ENCODE measurements around the gene SORCS2. TPM values are rescaled to one million over a fixed set of nuclear protein-coding genes. Genes with fewer than 3 reads are reported as not detected.

SORCS2 gene
- total RNA-seq, 6 donors from 2014 or later: 2.2 to 28.3 (median 7.2) TPM

- ATAC-seq (ENCODE audit: low FRiP score in 2 of 2): no peak
- peak in 1 of 2 donors; percentile 6 for DNase-seq
Observed at GRCh38 chr4:7418131-7418943, 226.0 kb downstream of the SORCS2 start.

GRCh38 chr4:7419961-7420660, 227.8 kb downstream of the SORCS2 start:
- Histone ChIP-seq H3K4me1 (peaks cover 0 to 8% (median 0%) of the 10 kb centered on the region in 4 donors), H3K9me3 (no peaks in the 10 kb centered on the region), H3K27ac (no peak overlapping the region), H3K36me3 (no peaks in the 10 kb centered on the region), H3K27me3 (no peaks in the 10 kb centered on the region), H3K4me3 (no peak overlapping the region)
- ATAC-seq (ENCODE audit: low FRiP score in 2 of 2) (no peak), DNase-seq (peak in 1 of 2 donors; percentile 15)
- WGBS, 2 donors: 60% methylated on average over 1 to 4 of the region's 4 CpGs
- no peak for TF ChIP-seq POLR2A (IDR thresholded peaks at IDR 0.05)
- no peak for TF ChIP-seq EP300 (IDR thresholded peaks at IDR 0.05)
- TF ChIP-seq CTCF (IDR thresholded peaks at IDR 0.05): no peak
- TF ChIP-seq POLR2AphosphoS5 (IDR thresholded peaks at IDR 0.05): no peak

More at GRCh38 chr4:7418131-7418943, 226.0 kb downstream of the SORCS2 start:
- H3K36me3 ChIP-seq: no peaks in the 10 kb centered on the region
- no peak overlapping the region for H3K4me3 ChIP-seq
- no peaks in the 10 kb centered on the region for H3K27me3 ChIP-seq
- H3K4me1 ChIP-seq: peaks cover 0 to 8% (median 0%) of the 10 kb centered on the region in 4 donors
- WGBS, 2 donors: 83% methylated on average over 15 of the region's 15 CpGs
- H3K27ac ChIP-seq: no peak overlapping the region
- no peaks in the 10 kb centered on the region for H3K9me3 ChIP-seq
- no peak for TF ChIP-seq POLR2A (IDR thresholded peaks at IDR 0.05)
- TF ChIP-seq EP300 (IDR thresholded peaks at IDR 0.05): no peak
- TF ChIP-seq CTCF (IDR thresholded peaks at IDR 0.05): no peak
- TF ChIP-seq POLR2AphosphoS5 (IDR thresholded peaks at IDR 0.05): no peak

- H3K36me3 ChIP-seq: no peaks in the 10 kb centered on the region
- no peak for TF ChIP-seq POLR2AphosphoS5 (IDR thresholded peaks at IDR 0.05)
- TF ChIP-seq EP300 (IDR thresholded peaks at IDR 0.05): no peak
- H3K9me3 ChIP-seq: no peaks in the 10 kb centered on the region
- no peaks in the 10 kb centered on the region for H3K27me3 ChIP-seq
- DNase-seq: peak; percentile 63 to 79
- H3K27ac ChIP-seq: no peak overlapping the region
- 70 to 75% methylated on average over 10 to 14 of the region's 14 CpGs for whole genome bisulfite sequencing, 2 donors
- H3K4me3 ChIP-seq: no peak overlapping the region
- peak in 1 of 2 donors; percentile 3 for ATAC-seq (ENCODE audit: low FRiP score in 2 of 2)
- H3K4me1 ChIP-seq: peaks cover 0 to 8% (median 0%) of the 10 kb centered on the region in 4 donors
Observed at GRCh38 chr4:7420661-7421040, 228.3 kb downstream of the SORCS2 start.

- 82 to 84% methylated on average over 17 to 24 of the region's 24 CpGs for WGBS, 2 donors
- DNase-seq: peak; percentile 15 to 56
- H3K4me1 ChIP-seq: peaks cover 0 to 8% (median 0%) of the 10 kb centered on the region in 4 donors
Observed at GRCh38 chr4:7421356-7422150, 229.2 kb downstream of the SORCS2 start.

More at GRCh38 chr4:7421356-7422150, 229.2 kb downstream of the SORCS2 start:
- H3K4me3 ChIP-seq: no peak overlapping the region
- TF ChIP-seq CTCF (IDR thresholded peaks at IDR 0.05): no peak
- TF ChIP-seq POLR2AphosphoS5 (IDR thresholded peaks at IDR 0.05): no peak
- TF ChIP-seq POLR2A (IDR thresholded peaks at IDR 0.05): no peak
- no peak for TF ChIP-seq EP300 (IDR thresholded peaks at IDR 0.05)
- no peak overlapping the region for H3K27ac ChIP-seq
- H3K27me3 ChIP-seq: no peaks in the 10 kb centered on the region
- H3K36me3 ChIP-seq: no peaks in the 10 kb centered on the region
- ATAC-seq (ENCODE audit: low FRiP score in 2 of 2): no peak
- no peaks in the 10 kb centered on the region for H3K9me3 ChIP-seq
